ENCODE results near the gene MBP.

The MBP gene

DNA sequence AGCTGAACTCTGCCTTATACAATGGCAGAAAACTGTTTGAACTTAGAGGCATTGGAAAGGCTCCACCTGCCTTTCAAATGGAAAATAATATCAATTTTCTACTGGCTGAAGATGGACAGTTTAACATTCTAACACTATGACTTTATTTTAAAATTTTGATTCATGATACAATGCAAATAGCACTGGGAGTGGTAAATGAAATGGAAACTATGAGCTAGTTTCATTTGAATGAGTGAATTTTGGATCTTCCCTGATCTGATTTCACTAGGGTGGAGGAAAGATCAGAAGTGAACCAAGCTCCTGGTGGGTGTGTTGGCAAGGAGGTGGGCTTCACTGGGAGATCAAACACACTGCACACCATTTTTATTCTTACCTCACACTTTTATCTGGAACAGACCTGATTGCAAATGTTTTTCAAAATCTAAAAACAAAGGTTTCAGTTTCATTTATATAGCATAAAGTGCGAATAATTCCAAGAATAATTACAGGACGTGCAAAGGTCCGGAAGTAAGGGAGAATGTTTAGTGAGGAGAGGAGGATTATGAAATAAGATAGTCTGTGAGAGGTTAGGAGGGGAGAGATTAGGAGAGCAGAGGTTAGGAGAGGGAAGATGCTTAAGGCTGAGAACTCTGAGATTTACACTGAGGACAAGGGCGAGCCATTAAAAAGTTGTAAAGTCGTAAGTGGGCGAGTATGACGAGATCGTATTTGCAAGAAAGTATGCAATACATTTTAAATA lies 18.6 kb upstream of the MBP start:
- no peak for DNase-seq

DNA sequence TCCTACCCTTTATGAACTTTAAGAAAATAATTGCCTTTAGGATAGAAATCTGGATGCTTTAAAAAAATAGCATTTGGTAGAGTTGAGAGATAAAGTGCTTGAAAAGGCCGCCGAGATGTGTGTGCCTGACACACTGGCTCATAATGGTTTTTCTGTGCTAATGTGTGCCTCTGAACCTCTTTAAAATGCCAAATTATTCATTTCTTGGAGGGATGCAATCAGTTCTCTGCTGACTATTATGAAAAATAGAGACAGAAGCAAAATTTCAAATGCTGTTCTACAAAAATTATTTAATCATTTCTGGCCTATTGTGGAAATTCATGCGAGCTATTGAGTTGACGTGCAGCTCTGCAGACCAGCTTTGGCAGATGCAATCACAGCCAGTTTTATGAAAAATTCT lies 18.0 kb upstream of the MBP start:
- no peak for DNase-seq

DNA sequence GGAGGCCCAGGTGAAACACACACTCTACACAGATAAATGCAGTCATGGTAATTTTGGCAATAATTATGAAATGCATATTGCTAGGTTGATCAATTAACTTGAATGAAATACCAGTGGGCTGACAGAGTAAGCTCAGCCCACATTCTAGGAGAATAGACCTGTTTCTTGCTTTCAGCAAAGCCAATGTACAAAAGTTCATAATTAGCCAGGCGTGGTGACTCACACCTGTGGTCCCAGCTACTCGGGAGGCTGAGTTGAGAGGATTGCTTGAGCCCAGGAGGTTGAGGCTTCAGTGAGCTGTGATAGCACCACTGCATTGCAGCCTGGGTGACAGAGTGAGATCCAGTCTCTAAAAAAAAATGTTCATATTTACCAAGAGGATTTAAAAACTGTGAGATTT lies 15.7 kb upstream of the MBP start:
- no peak for DNase-seq

DNA sequence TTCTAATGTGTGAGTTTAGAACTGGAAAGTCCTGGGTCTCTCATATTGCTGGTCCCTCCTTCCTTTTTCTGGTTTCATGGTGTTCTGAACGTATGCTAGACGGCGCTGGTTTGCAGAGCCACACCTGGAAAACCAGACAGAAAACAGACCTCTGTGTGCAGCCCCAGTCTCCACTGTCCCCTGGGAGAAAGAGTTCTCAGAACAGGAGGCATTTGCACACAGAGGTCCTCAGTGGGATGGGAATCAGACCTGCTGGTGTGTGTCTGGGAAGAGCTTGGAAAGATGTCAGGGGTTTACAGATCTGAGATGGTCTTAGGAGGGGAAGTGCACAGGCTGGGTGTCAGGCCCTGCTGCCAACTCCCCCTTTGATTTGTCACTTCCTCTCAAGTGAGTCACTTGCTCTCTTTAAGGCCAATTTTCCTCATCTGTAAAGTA lies 14.9 kb upstream of the MBP start:
- DNase-seq: no peak

DNA sequence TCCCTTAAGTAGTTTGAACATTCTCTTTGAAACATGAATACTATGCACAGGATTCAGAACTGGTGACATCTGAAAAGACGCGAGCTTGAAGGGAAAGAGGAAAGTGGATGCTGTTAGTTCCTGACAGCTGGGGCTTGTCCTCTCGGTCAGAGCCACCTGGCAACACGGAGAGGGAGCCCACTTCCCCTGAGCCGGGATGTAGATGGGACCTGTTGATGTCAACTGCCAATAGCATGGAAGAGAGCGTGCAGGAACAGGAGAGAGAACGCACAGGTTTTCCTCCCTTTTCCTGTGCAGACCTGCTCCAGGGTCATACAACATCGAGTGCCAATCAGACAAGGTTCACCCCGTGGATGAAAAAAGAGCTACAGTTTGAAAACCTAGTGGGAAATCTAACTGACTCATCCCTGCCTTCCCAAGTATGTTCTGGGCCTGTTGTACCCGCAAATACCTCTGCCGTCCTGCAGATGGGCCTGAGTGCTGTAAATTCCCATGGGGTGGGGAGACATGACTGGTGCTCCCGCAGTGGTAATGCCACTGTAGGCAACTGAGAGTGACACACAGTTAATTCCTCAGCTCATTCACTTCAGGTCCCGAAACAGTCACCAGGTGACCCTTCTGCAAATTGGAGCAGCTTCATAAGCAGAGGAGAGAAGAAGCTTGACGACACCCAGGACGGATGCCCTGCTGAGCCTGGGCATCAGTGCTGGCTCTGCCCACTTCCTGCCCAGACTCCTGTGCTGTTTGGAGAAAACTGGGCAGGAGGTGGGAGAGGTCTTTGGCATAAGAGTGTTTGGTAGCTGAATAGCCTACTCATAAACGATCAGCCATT lies 13.9 kb upstream of the MBP start:
- DNase-seq: no peak

DNA sequence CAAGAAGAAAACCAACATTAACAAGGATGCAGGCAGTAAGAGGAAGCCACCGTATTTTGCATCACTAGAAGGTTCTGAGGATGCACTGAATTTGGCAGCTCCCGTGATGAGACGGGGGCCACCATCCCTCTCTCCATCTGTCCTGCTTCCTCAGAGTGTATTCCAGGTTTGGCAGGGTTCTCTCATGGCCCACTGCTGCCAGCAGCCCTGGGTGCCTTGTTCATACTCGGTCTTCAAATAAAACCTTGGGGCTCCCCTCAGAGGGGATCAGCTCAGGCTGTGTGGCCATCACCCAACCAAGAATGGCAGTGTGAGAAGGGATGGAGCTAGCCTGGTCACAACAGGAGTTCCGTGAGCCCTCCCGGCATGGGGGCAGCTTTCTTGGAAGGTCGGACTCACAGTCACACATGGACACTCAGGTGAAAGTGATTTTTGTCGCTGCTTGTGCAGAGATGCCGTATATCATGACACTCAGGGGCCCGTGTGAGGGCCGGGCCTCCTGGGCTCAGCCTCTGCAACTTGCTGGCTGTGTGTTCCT lies 12.8 kb upstream of the MBP start:
- no peak for DNase-seq

DNA sequence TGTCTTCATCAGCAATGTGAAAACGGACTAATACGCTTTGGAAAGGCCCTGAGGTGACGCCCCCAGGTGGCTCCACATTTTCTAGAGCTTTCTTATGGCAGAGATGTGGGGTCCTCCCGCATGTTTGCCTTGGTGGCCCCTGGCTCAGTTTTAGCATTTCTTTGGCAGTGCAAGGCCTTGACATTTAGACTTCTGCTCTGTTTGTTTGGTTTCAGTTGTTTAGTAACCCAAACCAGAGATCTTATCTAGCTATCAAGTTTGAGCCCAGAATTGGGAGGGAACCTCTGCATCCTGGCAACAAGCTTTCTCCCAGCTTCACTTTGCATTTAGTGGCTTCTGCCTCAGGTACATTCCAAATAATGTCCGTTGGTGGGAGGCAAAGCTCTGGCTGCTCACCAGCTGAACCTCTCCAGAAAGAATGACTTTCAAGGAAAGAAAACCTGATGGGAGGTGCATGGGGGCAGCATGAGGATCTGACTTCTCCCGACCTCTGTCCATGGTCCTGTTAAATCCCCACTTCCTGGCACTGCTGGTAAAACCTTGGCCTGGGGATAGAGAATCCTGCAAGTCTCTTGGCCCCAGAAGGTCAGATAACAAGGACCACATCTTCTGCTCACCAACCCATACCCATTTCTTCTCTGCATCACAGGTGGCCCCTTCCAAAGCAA lies 12.0 kb upstream of the MBP start:
- DNase-seq: no peak

DNA sequence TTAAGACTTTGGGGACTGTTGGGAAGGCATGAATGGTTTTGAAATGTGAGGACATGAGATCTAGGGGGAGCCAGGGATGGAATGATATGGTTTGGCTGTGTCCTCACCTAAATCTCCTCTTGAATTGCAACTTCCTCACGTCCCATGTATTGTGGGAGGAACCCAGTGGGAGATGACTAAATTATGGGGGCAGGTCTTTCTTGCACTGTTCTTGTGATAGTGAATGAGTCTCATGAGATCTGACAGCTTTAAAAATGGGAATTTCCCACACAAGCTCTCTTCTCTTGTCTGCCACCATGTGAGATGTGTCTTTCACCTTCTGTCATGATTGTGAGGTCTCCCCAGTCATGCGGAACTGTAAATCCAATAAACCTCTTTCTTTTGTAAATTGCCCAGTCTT lies 11.5 kb upstream of the MBP start:
- DNase-seq: no peak

DNA sequence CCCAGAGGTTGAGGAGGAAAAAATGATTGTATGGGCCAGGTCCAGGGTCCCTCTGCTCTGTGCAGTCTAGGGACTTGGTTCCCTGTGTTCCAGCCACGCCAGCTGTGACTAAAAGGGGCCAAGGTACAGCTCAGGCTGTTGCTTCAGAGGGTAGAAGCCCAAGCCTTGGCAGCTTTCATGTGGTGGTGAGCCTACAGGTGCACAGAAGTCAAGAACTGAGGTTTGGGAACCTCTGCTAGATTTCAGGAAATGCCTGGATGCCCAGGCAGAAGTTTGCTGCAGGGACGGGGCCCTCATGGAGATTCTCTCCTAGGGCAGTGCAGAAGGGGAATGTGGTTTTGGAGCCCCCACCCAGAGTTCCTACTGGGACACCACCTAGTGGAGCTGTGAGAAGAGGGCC lies 10.6 kb upstream of the MBP start:
- DNase-seq: no peak

DNA sequence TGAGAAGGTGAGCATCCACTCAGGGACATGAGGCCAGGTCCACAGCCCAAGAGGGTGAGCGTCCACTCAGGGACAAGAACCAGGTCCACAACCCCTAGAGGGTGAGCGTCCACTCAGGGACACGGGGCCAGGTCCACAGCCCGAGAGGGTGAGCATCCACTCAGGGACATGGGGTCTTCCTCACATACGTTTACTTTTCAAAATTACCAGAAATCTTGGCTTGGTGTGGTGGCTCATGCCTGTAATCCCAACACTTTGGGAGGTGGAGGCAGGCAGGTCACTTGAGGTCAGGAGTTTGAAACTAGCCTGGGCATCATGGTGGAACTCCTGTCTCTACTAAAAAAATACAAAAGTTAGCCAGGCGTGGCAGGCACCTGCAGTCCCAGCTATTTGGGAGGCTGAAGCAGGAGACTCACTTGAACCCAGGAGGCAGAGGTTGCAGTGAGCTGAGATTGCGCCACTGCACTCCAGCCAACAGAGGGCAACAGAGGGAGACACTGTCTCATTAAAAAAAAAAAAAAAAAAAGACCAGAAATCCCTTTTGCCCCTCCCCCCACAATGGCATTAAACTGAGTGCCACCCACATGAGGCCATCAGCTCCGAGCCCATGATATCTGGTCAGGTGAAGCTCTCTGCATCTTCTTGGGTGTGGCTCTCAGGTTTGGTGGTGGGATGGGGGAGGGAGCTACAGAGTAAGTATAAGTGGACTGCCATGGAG lies 9.0 kb upstream of the MBP start:
- no peak for DNase-seq

DNA sequence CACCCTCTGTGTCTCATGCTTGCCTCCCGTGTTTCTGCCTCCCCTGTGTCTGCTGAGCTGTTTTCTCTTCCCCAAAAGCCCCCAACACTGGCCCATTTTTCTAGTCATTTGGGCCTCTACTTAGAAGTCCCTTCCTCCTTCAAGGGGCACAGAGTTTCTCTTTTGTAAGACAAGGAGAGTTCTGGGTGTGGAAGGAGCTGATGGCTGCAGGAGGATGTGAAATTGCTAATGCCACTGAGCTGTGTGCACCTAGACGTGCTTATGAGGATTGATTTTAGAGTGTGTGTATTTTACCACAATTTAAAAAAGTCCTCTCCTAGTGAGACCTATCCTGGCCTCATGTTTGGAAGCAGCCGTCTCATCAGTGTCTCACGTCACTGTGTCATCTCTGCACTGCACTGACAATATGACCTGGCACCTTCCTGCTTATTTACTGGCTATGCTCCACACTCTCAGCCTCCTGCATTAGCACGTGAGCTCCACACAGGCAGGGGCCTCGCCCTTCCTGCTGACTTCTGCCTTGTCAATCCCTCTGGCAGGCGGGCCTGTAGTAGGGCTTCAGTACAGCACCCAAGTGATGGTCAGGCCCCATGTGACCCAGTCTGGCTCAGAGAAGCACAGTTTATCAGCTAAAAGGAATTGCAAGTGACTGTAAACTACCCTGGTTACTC lies 8.0 kb upstream of the MBP start:
- no peak for DNase-seq

DNA sequence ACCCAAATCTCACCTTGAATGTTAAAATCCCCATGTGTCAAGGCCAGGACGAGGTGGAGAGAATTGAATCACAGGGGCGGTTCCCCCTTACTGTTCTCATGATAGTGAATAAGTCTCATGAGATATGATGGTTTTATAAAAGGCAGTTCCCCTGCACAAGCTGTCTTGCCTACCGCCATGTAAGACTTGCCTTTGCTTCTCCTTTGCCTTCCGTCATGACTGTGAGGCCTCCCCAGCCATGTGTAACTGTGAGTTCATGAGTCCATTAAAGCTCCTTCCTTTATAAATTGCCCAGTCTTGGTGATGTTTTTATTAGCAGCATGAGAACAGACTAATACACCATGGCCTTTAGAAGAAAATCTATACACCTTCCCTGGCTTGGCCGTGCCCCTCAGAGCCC lies 7.4 kb upstream of the MBP start:
- no peak for DNase-seq

DNA sequence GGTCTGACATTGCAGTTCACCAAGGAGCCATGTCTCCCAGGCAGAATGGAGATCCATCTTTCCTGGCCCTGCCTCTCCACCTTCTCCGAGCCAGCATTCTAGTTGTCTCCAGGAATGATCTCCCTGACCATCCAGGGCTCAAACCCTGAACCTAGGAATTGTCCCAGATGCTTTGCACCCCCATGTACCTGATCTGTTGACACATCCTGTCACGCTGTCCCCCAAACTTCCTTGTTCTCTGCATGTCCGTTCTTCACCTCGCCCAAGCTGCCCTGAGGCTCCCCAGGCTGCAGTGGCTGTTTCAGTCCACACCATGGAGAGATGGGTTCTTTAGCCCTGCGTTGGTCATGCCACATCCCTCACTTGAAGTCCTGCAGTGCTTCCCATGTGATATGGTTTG lies 7.0 kb upstream of the MBP start:
- no peak for DNase-seq

DNA sequence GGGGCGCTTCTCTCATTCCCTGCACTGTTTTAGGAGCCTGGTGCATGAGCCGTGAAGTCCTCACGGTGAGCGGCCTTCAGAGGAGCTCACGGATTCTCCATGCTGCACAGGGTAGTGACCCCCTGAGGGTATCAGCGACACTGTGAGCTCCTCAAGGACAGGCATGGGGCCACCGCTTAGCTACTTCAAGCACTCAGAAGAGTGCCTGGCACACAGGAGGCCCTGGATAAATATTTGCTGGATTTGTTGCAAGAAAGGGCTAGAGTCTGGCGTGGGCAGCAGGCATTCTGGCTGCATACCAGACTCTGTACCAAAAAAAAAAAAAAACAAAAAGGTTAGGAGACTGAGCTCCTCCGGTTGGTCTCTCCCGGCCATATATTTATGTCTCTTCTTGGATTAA lies 5.7 kb upstream of the MBP start:
- no peak for DNase-seq

DNA sequence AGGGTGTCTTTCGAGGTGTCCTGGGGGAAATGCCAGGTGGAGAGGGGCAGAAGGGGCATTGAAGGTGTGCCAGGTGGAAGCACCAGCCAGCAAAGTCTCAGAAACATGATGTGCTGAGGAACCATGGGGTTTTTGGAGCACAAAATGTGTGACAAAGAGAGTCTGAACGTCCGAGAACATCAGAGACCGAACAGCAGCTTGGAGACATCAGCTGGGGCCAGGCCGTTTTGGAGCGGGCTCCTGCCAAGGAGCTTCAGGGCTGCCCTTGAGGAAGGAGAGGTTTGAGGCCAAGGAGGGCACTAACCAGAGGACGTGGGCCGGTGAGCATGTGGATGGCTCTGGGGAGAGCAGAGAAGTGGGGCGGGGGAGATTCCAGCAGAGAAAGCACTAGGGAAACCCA lies 5.3 kb upstream of the MBP start:
- DNase-seq: no peak

DNA sequence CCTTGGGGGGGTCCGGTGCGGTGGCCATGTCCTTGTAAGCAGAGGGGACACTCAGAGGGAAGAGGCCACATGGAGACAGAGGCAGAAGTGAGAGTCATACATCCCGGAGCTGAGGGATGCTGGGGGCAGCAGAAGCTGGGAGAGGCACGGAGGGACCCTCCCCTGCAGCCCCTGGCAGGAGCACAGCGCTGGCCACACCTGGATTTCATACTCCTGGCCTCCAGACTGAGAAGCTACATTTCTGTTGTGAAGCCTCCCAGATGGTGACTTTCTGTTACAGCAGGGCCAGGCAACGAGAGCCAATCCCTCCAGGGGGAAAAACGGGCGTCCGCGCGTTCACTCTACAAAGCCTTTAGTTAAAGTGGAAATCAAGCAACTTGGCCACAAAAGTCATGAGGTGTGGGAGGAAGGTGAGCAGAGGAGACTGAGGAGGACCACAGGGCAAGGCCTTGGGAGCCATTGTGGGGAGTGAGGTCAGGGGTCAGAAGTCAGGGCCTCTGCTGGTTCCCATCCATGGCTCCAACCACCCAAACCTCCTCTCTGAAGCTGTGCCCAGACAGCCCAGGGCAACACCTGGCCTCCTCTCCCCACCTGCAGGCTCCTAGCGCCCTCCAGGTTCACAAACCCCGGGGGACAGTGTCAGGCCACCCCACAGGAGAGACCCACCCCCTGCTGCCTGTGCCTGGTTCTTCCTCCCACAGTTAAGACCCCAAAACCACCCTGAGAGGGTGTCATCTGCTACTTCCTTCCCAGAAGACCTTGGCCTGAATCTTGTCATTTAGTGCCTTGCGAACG lies 4.5 kb upstream of the MBP start:
- DNase-seq: no peak

DNA sequence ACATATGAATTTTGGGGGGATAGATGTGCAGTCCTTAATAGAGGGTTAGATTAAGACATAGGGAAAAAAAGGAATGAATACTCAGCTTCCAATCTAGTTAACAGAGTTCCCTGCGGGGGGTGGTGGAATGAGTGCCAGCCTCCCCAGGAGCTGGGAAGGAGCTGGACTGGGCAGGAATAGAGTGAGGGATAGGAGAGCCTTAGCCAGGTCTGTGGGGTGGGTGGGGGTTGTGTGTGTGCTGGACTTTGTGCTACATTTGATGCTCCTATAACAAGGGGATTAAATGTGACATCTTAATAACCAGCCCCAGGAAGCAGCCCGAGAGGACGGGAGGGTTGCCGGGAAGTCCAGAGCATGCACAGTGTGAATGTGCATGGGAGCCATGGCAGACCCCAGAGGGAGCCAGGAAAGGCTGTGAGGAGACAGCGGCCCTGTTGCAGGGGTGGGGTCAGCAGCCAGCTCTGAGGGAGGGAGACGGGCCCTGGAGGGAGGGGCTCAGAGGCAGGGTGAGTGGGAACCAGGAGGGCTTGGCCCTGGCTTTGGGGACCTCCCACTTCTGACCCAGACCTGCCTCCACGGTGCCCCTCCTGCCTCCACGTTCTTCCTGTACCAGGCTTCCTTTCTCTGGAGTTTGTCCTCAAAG lies 3.6 kb upstream of the MBP start:
- DNase-seq: no peak

DNA sequence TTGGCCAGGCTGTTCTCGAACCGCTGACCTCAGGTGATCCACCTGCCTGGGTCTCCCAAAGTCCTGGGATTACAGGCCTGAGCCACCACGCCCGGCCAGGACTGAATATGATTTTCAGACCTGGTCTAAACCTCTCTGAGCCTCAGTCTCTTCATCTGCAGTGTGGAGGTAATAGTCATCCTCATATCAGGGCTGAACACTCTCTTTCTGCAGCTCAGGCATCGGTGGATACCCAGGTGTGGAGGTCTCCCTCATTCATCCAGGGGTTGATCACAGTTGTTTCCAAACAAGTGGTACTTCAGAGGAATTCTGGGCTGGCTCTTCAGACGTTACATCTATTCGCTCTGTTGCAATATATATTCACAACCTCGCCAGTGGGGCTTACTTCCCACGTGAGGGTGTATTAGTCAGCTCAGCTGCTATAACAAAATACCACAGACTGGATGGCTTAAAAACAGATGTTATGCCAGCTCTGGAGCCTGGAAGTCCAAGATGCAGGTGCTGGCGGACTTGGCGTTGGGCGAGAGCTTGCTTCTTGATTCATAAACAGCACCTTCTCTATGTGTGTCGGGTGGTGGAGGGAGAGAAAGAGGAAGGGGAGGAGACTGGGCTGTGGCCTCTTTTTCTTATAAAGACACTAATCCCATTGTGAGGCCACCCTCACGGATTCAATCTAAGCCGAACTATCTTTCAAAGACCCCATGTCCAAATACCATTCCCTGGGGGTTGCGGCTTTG lies 2.9 kb upstream of the MBP start:
- no peak for DNase-seq

DNA sequence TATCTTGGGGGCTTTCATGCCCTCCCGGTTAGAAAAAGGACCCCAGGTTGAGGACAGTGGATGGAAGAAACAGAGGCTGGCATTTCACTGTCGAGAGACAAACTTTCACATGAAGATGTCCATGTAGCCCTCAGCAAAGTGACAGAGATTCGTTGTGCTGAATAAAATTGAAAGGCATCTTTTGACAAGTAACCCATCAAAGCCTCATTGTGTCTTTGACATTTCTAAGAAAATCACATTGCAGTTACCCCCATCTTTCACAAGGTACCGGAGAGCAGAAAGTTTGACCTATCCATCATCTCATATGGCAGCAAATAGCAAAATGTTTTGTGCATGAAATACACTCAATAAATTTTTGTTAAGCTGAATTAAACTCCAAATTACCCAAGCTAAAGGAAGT lies 2.0 kb upstream of the MBP start:
- DNase-seq: no peak

DNA sequence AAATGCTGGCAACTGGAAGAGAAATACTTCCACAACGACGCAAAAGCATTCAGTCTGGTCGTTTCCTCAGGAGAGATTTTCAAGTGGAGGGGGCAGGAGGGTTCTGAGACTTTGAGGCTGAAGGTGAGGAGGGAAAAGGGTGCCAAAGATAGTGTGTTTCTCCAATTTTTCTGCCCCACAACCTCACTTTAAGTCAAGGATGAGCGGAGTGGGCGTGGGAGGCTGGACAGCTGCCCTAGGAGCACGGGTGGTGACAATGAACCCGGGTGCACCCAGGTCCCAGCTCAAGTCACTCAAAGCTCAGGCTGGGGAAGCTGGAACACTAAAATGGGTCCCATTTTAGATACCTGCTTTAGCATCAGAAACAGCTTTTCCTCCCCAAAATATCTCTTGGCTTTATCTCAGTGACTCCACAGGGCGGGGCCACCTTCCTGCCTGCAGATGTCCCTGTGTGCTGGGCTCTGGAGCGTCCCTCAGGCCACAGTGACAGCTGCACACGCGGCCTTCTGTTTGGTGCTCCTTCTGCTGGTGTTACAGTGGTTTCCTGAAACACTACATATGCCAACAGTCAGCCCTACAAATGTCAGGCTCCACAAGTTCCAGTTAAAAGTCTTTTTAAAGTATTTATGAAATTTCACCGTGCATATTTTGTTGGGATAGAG lies 1.4 kb upstream of the MBP start:
- peak; percentile 43 for DNase-seq
